ENCODE results near the gene CAPN9. TPM values are rescaled to one million over a fixed set of nuclear protein-coding genes. Genes with fewer than 3 reads are reported as not detected.

CAPN9 gene
- total RNA-seq, 1 donor from 2014 or later, result 0.78 TPM

GRCh38 chr1:230784163-230784562 is 37.0 kb downstream of the CAPN9 start:
- no peak for TF ChIP-seq CTCF (IDR thresholded peaks at IDR 0.05; ENCODE audit: unreplicated experiment)
- no peak overlapping the region for H3K4me3 Mint-ChIP-seq
- H3K27ac Mint-ChIP-seq, result no peak overlapping the region
- no peak for DNase-seq (ENCODE audit: low spot score in 2 of 2, unreplicated experiment in 2 of 2)
- H3K9me3 Mint-ChIP-seq, result peaks cover 6% of the 10 kb centered on the region
- no peaks in the 10 kb centered on the region for H3K36me3 Mint-ChIP-seq
- no peaks in the 10 kb centered on the region for H3K4me1 Mint-ChIP-seq
- H3K27me3 Mint-ChIP-seq (ENCODE audit: low read depth), result peaks cover 22% of the 10 kb centered on the region

- no peak overlapping the region for H3K4me3 Mint-ChIP-seq
- H3K27ac Mint-ChIP-seq, result no peak overlapping the region
- DNase-seq (ENCODE audit: low spot score in 2 of 2, unreplicated experiment in 2 of 2), result no peak
- H3K36me3 Mint-ChIP-seq, result no peaks in the 10 kb centered on the region
- H3K4me1 Mint-ChIP-seq, result no peaks in the 10 kb centered on the region
- TF ChIP-seq CTCF (IDR thresholded peaks at IDR 0.05; ENCODE audit: unreplicated experiment), result no peak
- peaks cover 6% of the 10 kb centered on the region for H3K9me3 Mint-ChIP-seq
- peaks cover 10% of the 10 kb centered on the region for H3K27me3 Mint-ChIP-seq (ENCODE audit: low read depth)
These were observed 38.6 kb downstream of the CAPN9 start for GRCh38 chr1:230785636-230786384.

- Mint-ChIP-seq H3K4me1 (no peaks in the 10 kb centered on the region), H3K4me3 (no peak overlapping the region), H3K36me3 (no peaks in the 10 kb centered on the region), H3K27me3 (ENCODE audit: low read depth) (peaks cover 9% of the 10 kb centered on the region), H3K9me3 (peaks cover 6% of the 10 kb centered on the region), H3K27ac (no peak overlapping the region)
- TF ChIP-seq CTCF (IDR thresholded peaks at IDR 0.05; ENCODE audit: unreplicated experiment), result no peak
- DNase-seq (ENCODE audit: low spot score in 2 of 2, unreplicated experiment in 2 of 2), result no peak
These were observed 39.2 kb downstream of the CAPN9 start for GRCh38 chr1:230786385-230786753.

- no peaks in the 10 kb centered on the region for H3K27me3 Mint-ChIP-seq (ENCODE audit: low read depth)
- DNase-seq (ENCODE audit: low spot score in 2 of 2, unreplicated experiment in 2 of 2), result no peak
- no peaks in the 10 kb centered on the region for H3K4me1 Mint-ChIP-seq
- H3K36me3 Mint-ChIP-seq, result no peaks in the 10 kb centered on the region
- H3K27ac Mint-ChIP-seq, result no peak overlapping the region
- peaks cover 6% of the 10 kb centered on the region for H3K9me3 Mint-ChIP-seq
- no peak overlapping the region for H3K4me3 Mint-ChIP-seq
- TF ChIP-seq CTCF (IDR thresholded peaks at IDR 0.05; ENCODE audit: unreplicated experiment), result no peak
These were observed 40.3 kb downstream of the CAPN9 start for GRCh38 chr1:230787471-230787870.

GRCh38 chr1:230788561-230789275 is 41.5 kb downstream of the CAPN9 start:
- H3K4me3 Mint-ChIP-seq, result no peak overlapping the region
- DNase-seq (ENCODE audit: low spot score in 2 of 2, unreplicated experiment in 2 of 2), result no peak
- peaks cover 3% of the 10 kb centered on the region for H3K9me3 Mint-ChIP-seq
- TF ChIP-seq CTCF (IDR thresholded peaks at IDR 0.05; ENCODE audit: unreplicated experiment), result no peak
- H3K27me3 Mint-ChIP-seq (ENCODE audit: low read depth), result no peaks in the 10 kb centered on the region
- no peaks in the 10 kb centered on the region for H3K36me3 Mint-ChIP-seq
- no peaks in the 10 kb centered on the region for H3K4me1 Mint-ChIP-seq
- no peak overlapping the region for H3K27ac Mint-ChIP-seq
